Sigmoid colon (tissue), 4 donors: ENCODE measurements around the gene CLEC7A.

ENCODE experiments used
- EP300 ChIP-seq, 4 donors: sonication (generic); formaldehyde crosslinking; IDR thresholded peaks; one replicate each; pipeline ENCODE4 v1.6.1; 2017; ENCODE audit warnings: antibody characterized with exemption in 4 of 4
- POLR2A ChIP-seq, 2 donors: fragments of 450-650 bp; IDR thresholded peaks; one replicate each; pipeline ENCODE4 v1.6.1; 2016; ENCODE audit warnings: antibody characterized with exemption in 2 of 2, mild to moderate bottlenecking in 2 of 2, moderate library complexity in 2 of 2
- POLR2AphosphoS5 ChIP-seq, 4 donors: sonication (generic); formaldehyde crosslinking; IDR thresholded peaks; one replicate each; pipeline ENCODE4 v1.6.1; 2017; ENCODE audit warnings: antibody characterized with exemption in 4 of 4
- TF ChIP-seq, protein P1 (sequence below), 4 experiments: fragments of 450-650 bp in 3 of 4; fragments of 200-600 bp in 1 of 4; IDR thresholded peaks; one replicate each; pipeline ENCODE4 v1.5.1; 2016 to 2019; ENCODE audit warnings: antibody characterized with exemption in 4 of 4, mild to moderate bottlenecking in 3 of 4, moderate library complexity in 2 of 4

- TF ChIP-seq, protein P1, sequence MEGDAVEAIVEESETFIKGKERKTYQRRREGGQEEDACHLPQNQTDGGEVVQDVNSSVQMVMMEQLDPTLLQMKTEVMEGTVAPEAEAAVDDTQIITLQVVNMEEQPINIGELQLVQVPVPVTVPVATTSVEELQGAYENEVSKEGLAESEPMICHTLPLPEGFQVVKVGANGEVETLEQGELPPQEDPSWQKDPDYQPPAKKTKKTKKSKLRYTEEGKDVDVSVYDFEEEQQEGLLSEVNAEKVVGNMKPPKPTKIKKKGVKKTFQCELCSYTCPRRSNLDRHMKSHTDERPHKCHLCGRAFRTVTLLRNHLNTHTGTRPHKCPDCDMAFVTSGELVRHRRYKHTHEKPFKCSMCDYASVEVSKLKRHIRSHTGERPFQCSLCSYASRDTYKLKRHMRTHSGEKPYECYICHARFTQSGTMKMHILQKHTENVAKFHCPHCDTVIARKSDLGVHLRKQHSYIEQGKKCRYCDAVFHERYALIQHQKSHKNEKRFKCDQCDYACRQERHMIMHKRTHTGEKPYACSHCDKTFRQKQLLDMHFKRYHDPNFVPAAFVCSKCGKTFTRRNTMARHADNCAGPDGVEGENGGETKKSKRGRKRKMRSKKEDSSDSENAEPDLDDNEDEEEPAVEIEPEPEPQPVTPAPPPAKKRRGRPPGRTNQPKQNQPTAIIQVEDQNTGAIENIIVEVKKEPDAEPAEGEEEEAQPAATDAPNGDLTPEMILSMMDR (IDR thresholded peaks at IDR 0.05): no peak
- TF ChIP-seq POLR2A (IDR thresholded peaks at IDR 0.05) (no peak), POLR2AphosphoS5 (IDR thresholded peaks at IDR 0.05) (no peak), EP300 (IDR thresholded peaks at IDR 0.05) (no peak)
Measured at GRCh38 chr12:10178821-10179220, 48.8 kb upstream of the CLEC7A start, which contains the start of gene TMEM52B.
